ENCODE measurements around the gene P2RY8.
"Not testable (repeated sequence)": the region's sequence is repeated elsewhere in the genome, so short reads cannot be mapped to it uniquely, and the experiment has no call there.

Gene P2RY8

DNA sequence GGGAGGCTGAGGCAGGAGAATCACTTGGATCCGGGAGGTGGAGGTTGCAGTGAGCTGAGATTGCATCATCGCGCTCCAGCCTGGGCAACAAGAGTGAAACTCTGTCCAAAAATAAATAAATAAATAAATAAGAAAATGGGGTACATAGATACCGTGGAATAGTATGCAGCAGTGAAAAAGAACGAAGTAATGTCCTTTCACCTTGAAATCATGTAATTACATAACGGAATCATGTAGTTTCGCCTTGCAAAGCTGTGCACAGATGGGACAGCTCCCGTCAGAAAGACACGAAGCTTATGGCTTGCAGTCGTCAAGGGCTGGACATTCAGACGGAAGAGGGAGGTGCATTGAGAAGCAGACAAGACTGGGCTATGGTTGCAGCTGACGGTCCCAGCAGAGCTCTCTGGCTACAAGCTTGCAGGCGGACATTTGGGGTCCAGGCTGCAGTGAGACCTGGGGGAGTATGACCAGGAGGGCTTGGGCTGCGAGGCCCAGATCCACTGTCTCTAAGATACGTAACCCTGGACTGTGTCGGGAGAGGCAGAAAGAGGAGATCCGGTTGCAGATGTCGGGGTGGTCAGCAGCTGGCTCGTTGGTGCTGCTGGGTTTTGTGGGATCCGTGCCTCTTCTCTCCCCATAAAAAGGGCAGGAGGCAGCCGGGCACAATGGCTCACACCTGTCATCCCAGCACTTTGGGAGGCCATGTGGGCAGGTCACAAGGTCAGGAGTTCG lies 6.2 kb upstream of the P2RY8 start:
- DNase-seq = no peak

DNA sequence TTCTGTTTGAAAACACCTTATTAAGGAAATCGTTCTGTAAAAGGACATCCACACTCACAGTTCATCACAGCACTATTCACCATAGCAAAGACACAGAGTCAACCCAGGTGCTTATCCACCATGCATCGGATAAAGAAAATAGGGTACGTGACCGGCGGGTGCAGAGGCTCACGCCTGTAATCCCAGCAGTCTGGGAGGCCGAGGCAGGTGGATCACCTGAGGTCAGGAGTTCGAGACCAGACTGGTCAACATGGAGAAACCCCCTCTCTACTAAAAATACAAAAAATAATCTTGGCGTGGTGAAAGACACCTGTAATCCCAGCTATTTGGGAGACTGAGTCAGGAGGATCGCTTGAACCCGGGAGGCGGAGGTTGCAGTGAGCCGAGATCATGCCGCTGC lies 2.2 kb upstream of the P2RY8 start:
- DNase-seq = not testable (repeated sequence)

DNA sequence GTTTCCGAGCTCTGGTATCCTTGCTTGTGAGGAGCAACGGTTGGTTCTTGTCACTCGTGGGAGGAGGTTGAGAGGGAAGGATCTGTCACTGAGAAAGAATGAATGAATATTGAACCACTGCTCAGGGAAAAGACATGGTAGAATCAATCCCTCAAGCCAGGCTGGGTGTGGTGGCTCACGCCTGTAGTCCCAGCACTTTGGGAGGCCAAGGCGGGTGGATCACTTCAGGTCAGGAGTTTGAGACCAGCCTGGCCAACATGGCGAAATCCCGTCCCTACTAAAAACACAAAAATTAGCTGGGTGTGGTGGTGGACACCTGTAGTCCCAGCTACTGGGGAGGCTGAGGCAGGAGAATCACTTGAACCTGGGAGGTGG lies 718 bp upstream of the P2RY8 start:
- DNase-seq = not testable (repeated sequence)

DNA sequence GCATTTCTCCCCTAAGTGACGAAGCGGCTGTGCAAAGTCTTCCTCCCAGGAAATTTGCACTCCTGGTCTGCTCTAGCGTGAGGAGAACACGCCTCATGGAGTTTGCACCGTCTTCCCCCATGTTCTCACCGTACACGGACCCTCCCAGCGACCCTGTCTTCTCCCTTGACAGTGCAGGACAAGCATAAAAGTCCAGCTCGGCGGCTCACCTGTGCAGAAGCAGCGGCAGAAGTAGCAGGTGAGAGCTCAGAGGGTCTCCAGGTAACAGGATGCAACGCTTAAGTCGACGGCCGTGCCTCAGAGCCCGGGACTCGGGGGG lies 314 bp downstream of the P2RY8 start:
- no peak for DNase-seq

DNA sequence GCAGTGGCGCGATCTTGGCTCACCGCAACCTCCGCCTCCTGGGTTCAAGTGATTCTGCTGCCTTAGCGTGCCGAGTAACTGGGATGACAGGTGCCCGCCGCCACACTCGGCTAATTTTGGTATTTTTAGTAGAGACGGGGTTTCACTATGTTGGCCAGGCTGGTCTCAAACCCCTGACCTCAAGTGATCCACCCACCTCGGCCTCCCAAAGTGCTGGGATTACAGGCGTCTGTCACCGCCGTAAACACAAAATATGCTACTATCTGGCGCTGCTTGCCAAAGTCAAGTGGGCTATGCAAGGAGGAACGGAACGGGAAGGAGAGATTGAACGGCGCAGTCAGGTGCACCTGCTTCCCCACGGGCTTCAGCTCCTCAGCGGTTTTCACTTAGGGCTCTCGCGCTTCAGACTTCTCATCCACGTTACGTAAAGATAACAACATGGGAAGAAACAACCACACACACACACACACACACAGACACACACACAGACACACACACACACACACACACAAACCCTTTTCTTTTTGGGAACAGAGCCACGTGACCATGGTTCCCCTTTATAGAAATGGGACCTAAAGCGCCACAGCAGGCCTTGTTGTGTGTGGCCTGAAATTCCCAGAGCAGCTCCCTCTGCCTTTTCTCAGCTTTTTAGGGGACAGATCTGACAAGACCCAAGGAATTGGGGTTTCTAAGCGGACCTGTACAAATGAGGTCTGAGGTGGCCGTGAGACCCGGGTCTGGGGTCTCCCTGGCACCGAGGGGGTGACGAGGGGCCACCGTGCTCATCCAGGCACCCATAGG lies 1.5 kb downstream of the P2RY8 start:
- DNase-seq = peak; percentile 72

DNA sequence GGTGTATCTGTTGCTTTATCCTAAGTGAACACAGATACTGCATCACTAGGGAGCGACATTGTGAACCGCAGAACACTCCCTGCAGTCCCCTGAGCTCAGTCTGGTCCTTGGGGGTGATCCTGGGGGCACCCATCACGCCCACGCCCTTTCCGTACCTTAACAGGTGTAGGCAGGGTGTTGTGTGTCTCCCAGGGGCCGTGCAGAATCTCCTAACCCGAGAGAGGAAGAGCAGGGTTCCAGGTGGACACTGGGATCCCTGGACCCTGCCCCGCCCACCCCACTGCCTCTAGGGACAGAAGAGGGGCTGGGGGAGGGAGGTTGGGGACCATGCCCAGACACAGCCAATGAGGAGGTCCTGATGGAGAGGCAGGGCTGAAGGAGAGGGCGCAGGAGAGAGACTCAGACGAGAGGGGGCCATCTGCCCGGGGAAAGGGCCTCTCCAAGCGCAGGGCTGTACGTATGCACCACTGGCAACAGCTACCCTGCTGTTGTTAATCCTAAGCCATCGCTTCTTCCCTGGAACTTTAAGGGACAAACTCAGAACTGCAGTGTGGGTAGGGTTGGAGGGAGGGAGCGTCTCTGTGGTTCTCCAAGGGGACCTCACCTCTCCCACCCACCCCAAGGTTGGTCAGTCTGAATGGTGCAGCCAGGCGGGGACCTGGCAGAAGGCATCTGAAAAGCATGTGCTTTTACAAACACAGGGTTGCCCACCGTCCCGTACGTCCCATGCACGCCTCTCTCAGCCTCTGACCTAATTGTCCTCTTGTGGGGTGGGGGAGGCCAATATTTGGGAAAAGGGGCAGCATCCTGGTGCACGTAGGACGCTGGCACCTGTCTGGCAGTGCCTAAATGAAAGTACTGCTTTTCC lies 2.5 kb downstream of the P2RY8 start:
- DNase-seq = peak; percentile 53

DNA sequence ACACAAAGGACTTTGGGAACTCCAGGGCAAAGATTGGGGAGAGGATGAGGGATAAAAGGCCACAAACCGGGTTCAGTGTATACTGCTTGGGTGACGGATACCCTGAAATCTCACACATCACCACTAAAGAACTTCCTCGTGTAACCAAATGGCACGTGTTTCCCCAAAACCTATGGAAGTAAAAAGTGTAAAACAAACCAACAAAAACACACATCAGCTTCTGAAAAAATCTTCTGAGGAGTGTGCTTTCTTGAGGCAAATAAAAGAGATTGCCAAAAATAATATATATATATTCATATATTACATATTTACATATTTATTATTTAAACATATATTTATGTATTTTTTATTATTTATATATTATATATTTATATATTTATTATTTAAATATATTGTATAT lies 3.9 kb downstream of the P2RY8 start:
- DNase-seq = no peak

DNA sequence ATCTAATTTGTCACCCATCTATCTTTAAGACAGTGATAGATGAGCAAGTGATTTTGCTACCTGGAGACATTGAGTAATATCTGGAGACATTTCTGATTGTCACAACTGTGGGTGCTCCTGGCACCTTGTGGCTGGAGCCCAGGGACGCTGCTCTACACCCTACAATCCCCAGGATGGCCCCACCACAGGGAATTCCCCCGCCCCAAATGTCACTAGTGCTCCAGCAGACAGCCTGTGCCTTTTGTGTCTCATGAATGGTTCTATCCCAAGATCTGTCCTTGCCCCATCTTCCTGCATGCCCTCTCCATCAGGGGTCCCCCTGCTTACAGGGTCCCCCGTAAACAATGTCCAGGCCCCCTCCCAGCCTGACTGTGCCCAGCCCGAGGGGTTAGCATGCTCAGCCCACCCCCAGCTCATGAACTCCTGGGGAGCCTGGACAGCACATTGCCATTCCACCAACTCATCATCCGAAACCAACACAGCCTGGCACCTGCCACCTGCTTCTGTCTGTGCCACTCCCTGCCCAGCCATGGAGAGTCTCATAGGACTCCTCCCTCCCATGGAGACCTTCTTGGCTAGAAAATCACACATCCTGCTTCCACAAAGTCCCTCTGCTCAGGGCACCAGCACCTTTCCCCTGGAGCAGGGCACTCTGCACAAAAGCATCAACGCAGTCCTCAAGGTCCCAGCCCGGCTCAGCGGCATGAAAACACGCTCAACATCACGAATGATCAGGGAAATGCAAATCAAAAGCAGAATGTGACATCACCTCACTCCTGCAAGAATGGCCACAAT lies 5.7 kb downstream of the P2RY8 start:
- DNase-seq = peak; percentile 71

DNA sequence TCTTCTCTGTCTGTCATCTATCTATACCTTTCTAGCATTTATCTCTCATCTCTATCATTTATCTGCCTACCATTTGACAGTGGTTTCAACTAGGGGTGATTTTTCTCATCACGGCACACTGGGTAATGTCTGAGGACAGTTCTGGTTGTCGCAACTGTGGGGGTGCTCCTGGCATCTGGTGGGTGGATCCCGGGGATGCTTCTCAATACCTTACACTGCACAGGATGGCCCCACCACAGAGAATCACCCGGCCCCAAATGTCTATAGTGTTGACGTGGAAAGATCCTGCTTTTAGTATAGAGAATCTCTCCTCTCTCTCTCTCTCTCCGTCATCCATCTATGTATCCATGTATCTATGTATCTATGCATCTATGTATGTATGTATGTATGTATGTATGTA lies 7.2 kb downstream of the P2RY8 start:
- DNase-seq = peak; percentile 51

DNA sequence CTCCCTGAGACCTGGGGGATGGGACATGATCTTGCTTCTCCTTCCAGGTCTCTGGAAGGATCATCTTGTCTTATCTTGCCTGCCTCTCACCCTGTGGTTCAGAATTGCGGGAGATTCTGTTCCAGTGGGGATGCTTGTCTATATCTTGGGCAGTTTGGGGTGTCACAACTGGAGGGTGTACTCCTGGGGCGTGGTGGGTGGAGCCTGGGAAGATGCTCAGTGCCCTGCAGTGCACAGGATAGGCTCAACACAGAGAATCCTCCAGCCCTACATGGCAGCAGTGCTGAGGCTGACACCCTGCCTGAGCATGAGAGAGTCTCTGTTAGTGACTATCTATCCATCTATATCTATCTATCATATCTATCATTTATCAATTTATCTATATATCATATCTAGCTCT lies 7.7 kb downstream of the P2RY8 start:
- DNase-seq = peak; percentile 10

DNA sequence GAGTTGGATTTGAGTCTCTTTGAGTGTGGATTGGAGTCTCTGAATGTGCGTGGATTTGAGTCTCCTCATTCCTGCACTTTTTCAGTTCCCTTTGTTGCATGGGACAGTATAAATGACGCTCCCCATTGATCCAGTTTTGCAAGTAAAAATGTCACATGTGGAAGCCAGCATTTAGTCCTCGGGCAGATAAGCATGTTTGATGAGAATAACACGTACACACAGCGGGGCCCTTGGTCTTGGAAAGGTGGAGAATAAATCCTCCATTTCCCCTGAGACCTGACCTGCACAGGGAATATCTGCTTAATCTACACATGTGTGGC lies 8.1 kb downstream of the P2RY8 start:
- DNase-seq = no peak

DNA sequence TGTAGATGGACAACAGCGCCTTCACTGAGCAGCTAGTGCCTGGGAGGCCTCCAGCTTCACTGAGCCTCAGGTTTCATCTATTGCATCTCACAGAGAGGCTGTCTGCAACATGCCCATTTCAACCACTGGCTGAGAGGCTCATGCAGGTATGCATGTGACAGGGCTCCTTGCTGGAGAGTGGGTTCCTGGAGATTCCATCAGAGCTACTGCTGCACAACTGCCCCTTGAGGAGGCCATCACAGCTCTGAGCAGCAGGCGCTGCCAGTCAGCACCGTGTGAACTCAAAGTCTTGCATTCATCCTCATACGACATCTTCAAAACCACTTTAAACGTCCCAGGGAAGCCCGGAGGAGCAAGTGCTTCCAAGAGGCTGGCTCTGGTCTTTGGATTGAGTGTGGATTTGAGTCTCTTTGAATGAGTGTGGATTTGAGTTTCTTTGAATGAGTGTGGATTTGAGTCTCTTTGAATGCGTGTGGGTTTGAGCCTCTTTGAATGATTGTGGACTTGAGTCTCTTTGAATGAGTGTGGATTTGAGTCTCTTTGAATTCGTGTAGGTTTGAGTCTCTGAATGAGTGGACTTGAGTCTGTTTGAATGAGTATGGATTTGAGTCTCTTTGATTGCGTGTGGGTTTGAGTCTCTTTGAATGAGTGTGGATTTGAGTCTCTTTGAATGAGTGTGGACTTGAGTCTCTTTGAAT lies 8.7 kb downstream of the P2RY8 start:
- DNase-seq = peak; percentile 42

DNA sequence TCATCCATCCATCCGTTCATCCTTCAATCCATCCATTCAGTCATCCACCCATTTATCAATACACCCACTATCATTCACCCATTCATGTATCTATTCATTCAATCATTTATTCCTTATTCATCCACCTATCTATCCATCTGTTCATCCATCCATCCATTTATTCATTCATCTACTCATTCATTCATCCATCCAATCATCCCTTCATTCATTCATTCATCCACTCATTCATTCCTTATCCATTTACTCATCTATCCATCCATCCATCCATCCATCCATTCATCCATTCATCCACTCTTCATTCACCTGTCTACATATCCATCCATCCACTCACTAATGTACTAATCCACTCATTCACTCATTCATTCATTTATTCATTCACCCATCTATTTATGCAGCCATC lies 9.5 kb downstream of the P2RY8 start:
- no peak for DNase-seq

DNA sequence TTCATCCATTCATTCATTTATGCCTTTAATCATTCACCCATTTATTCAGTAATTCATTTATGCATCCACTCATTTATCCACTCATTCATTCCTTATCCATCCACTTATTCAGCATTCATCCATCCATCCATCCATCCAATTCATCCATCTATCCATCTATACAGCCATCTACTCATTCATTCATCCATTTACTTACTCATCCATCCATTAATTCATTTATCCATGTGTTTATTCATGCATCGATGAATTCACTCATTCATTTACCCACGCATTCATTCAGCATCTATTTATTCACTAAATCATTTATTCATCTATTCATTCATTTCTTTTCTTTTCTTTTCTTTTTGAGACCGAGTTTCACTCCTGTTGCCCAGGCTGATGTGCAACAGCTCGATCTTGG lies 10.4 kb downstream of the P2RY8 start:
- DNase-seq = no peak

DNA sequence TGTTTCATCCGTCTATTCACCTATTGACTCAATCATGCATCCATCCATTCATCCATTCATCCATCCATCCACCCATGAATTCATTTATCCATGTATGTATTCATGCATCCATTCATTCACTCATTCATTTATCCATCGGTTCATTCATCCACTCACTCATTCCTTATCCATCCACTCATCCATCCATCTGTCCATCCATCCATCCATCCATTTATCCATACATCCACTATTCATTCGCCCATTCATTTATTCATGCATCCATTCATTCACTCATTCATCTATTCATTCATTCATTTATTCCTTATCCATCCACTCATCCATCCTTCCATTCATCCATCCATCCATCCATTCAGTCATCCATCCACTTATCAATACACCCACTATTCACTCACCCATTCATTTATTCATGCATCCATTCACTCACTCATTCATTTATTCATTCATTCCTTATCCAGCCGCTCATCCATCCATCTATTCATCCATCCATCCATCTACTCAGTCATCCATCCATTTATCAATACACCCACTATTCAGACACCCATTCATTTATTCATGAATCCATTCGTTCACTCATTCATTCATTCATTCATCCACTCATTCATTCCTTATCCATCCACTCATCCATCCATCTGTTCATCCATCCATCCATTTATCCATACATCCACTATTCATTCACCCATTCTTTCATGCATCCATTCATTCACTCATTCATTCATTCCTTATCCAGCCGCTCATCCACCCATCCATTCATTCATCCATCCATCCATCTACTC lies 11.2 kb downstream of the P2RY8 start:
- no peak for DNase-seq

DNA sequence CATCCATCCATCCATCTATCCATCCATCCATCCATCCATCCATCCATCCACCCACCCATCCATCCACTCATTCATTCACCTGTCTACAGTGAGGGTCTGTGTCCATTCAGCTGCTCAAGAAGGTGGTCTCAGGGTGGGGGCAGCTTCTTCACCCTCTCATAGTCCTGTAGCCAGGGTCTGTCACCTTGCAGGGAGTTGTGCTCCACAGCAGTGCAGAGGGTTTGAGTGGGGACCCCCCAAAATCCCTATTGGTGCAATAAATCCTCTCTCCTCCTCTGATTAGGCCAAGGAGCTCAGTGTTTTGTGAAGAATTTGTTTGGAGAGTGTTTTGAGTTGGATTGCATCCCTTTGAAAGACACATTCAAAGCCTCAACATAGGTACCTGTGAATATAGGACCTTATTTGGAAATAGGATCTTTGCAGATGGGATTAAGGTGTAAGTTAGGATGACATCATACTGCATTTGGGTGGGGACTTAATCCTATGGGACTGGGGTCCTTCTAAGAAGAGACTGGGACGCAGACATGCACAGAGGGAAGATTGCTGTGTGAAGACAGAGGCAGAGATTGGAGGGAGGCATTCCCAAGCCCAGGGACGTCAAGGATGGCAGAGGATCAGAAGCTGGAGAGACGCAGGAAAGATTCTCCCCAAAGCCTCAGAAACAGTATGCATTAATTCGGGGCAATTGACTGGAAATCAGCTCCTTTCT lies 12.0 kb downstream of the P2RY8 start:
- no peak for DNase-seq

DNA sequence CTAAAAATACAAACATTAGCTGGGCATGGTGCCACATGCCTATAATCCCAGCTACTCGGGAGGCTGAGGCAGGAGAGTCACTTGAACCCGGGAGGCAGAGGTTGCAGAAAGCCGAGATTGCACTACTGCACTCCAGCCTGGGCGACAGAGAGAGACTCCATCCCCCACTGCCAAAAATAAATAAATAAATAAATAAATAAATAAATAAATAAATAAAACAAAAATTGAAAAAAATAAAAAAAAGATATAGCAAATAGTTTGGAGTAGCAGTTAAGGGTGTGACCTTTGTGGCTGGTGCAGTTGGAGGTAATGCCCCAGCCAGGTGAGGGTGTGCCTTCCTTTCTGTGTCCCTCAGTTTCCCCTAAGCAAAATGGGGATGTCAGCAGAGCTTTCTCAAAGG lies 14.1 kb downstream of the P2RY8 start:
- DNase-seq = not testable (repeated sequence)

DNA sequence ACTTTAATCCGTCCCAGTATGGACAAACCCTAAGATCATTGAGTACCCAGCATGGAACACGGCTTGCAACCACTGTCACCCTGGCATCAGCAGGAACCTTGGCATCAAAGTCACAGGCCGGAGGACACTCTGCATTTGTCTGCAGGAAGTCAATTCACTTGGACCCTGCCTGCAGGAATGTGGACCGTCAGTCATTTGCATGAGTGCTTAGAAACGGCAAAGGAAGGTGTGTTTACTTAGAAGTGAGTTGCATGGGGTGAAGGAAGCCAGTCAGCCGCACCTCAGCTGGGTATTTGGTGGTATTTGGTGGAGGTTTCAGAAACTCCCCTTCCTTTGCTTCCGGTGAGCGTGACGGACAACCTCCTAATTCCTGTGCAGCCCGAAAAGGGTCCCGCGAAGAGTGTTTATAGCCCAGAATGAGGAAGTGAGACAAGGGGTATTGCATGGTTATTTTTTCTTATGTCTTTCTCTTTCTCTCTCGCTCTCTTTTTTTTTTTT lies 15.5 kb downstream of the P2RY8 start:
- DNase-seq = peak; percentile 72

DNA sequence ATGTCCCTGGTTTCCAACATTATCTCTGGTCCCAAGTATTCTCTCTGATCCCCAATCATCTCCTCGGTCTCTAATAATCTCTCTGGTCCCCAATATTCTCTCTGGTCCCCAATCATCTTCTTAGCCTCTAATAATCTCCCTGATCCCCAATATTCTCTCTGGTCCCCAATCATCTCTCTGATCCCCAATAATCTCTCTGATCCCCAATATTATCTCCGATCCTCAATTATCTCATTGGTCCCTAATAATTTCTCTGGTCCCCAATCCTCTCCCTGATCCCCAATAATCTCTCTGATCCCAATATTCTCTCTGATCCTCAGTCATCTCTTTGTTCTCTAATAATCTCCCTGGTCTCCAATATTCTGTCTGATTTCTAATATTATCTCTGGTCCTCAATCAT lies 16.6 kb downstream of the P2RY8 start:
- DNase-seq = no peak

DNA sequence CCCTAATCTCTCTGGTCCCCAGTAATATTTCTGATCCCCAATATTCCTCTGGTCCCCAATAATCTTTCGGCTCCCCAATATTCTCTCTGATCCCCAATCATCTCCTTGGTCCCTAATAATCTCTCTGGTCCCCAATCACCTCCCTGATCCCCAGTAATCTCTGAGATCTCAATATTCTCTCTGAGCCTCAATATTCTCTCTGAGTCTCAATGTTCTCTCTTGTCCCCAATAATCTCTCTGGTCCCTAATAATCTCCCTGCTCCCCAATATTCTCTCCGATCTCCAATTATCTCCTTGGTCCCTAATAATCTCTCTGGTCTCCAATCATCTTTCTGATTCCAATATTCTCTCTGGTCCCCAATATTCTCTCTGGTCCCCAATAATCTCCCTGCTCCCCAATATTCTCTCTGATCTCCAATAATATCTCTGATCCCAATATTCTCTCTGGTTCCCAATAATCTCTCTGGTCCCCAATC lies 17.9 kb downstream of the P2RY8 start:
- no peak for DNase-seq

DNA sequence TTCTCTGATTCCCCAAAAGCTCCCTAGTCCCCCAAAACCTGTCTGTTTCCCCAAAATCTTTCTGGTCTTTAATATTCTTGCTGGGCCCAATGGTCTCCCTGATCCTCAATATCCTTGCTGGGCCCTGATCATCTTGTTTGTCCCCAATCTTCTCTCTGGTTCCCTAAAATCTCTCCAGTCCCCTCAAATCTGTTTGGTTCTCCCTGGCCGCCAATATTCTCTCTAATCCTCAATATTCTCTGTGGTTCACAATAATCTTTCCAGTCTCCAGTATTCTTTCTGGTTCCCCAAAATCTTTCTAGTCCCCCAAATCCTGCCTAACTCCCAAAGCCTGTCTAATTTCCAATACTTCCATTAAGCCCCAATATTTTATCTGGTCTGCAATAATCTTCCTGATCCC lies 18.5 kb downstream of the P2RY8 start:
- no peak for DNase-seq

Data from activated naive CD4-positive, alpha-beta T cell treated with Interleukin-2 at 50 U/mL for 16 hours (primary cell).